ENCODE measurements around the gene MYO15B. TPM values are rescaled to one million over a fixed set of nuclear protein-coding genes. Genes with fewer than 3 reads are reported as not detected.

The MYO15B gene
- total and polyA plus RNA-seq, 2 of the 13 experiments (the other 11 are each of a cell fraction or from before 2014, with no cell fraction given): 2.8 to 8.1 TPM

DNA sequence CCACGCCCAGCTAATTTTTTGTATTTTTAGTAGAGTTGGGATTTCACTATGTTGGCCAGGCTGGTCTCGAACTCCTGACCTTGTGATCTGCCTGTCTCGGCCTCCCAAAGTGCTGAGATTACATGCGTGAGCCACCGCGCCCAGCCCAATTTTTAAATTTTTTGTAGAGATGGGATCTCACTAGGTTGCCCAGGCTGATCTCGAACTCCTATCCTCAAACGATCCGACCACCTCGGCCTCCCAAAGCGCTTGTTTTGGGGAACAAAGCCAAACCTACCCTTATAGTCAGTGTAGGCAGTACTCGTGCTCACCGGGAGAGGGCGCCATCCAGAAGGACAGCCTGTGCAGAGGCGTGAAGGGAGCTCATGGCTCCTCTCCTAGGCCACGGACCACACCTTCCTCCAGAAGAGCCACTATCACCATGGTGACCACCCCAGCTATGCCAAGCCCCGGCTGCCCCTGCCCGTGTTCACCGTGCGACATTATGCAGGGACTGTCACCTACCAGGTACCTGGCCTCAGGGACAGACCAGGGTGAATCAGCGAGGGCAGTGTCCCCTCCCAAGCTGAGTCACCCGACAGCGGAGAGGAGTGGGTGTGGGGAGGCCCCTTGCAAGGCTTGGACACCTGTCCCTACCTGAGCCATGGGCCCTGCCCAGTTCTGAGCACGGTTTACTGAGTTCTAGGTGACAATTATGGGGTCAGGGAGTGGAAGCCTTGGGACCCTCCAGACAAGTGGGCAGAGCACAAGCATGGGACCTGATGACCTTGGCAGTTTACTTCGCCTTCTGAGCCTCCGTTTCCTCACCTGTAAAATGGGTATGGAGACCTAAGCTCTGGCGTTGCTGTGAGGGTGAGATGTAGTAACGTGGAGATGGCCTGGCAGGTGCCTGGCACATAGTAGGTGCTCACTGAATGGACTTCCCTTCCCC, 13.7 kb downstream of the MYO15B start (continued):
- TF ChIP-seq KDM2A (CRISPR knock-in tag; IDR thresholded peaks at IDR 0.05; ENCODE audit: borderline replicate concordance, low read depth) (peak; percentile 62), BRCA1 (CRISPR knock-in tag; IDR thresholded peaks at IDR 0.05) (no peak), MAF1 (CRISPR knock-in tag; IDR thresholded peaks at IDR 0.05; ENCODE audit: borderline replicate concordance) (no peak), SALL2 (CRISPR knock-in tag; IDR thresholded peaks at IDR 0.05) (peak; percentile 70; the same call in 1 of the 2 replicates), ZFP36L2 (CRISPR knock-in tag; IDR thresholded peaks at IDR 0.05) (no peak), MYNN (CRISPR knock-in tag; IDR thresholded peaks at IDR 0.05; ENCODE audit: low read depth) (no peak), NFIB (CRISPR knock-in tag; IDR thresholded peaks at IDR 0.05; ENCODE audit: borderline replicate concordance) (no peak), PAWR (CRISPR knock-in tag; IDR thresholded peaks at IDR 0.05; ENCODE audit: borderline replicate concordance) (no peak), HNF4G (IDR thresholded peaks at IDR 0.05; ENCODE audit: borderline replicate concordance, low read depth, low read length) (no peak), HNF4G (CRISPR knock-in tag; IDR thresholded peaks at IDR 0.05; ENCODE audit: borderline replicate concordance, low read depth) (peak; percentile 43; the same call in 1 of the 2 replicates), EZH2 (conservative IDR thresholded peaks at IDR 0.05; ENCODE audit: low read depth, low read length) (no peak), ZBTB3 (CRISPR knock-in tag; IDR thresholded peaks at IDR 0.05; ENCODE audit: borderline replicate concordance, low read depth) (no peak), HMG20A (CRISPR knock-in tag; IDR thresholded peaks at IDR 0.05; ENCODE audit: borderline replicate concordance) (no peak), NFE2L1 (CRISPR knock-in tag; IDR thresholded peaks at IDR 0.05; ENCODE audit: borderline replicate concordance) (no peak), RCOR2 (CRISPR knock-in tag; IDR thresholded peaks at IDR 0.05) (no peak), ZBTB7B (CRISPR knock-in tag; IDR thresholded peaks at IDR 0.05) (no peak; the same call in 1 of the 2 replicates), HNRNPLL (IDR thresholded peaks at IDR 0.05; ENCODE audit: low read depth, low read length, poor library complexity, severe bottlenecking) (no peak), REL (CRISPR knock-in tag; conservative IDR thresholded peaks at IDR 0.05) (no peak), SP4 (CRISPR knock-in tag; IDR thresholded peaks at IDR 0.05) (no peak), ZNF274 (CRISPR knock-in tag; IDR thresholded peaks at IDR 0.05) (peak; percentile 59; the same call in 1 of the 2 replicates), IRF2 (CRISPR knock-in tag; IDR thresholded peaks at IDR 0.05) (peak; percentile 52; the same call in 1 of the 2 replicates), PAX8 (CRISPR knock-in tag; IDR thresholded peaks at IDR 0.05; ENCODE audit: borderline replicate concordance) (no peak), PHF8 (CRISPR knock-in tag; IDR thresholded peaks at IDR 0.05) (no peak)
- TF ChIP-seq, protein P1, sequence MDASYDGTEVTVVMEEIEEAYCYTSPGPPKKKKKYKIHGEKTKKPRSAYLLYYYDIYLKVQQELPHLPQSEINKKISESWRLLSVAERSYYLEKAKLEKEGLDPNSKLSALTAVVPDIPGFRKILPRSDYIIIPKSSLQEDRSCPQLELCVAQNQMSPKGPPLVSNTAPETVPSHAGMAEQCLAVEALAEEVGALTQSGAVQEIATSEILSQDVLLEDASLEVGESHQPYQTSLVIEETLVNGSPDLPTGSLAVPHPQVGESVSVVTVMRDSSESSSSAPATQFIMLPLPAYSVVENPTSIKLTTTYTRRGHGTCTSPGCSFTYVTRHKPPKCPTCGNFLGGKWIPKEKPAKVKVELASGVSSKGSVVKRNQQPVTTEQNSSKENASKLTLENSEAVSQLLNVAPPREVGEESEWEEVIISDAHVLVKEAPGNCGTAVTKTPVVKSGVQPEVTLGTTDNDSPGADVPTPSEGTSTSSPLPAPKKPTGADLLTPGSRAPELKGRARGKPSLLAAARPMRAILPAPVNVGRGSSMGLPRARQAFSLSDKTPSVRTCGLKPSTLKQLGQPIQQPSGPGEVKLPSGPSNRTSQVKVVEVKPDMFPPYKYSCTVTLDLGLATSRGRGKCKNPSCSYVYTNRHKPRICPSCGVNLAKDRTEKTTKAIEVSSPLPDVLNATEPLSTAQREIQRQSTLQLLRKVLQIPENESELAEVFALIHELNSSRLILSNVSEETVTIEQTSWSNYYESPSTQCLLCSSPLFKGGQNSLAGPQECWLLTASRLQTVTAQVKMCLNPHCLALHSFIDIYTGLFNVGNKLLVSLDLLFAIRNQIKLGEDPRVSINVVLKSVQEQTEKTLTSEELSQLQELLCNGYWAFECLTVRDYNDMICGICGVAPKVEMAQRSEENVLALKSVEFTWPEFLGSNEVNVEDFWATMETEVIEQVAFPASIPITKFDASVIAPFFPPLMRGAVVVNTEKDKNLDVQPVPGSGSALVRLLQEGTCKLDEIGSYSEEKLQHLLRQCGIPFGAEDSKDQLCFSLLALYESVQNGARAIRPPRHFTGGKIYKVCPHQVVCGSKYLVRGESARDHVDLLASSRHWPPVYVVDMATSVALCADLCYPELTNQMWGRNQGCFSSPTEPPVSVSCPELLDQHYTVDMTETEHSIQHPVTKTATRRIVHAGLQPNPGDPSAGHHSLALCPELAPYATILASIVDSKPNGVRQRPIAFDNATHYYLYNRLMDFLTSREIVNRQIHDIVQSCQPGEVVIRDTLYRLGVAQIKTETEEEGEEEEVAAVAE (CRISPR knock-in tag; IDR thresholded peaks at IDR 0.05; ENCODE audit: borderline replicate concordance): no peak
- TF ChIP-seq, protein P2, sequence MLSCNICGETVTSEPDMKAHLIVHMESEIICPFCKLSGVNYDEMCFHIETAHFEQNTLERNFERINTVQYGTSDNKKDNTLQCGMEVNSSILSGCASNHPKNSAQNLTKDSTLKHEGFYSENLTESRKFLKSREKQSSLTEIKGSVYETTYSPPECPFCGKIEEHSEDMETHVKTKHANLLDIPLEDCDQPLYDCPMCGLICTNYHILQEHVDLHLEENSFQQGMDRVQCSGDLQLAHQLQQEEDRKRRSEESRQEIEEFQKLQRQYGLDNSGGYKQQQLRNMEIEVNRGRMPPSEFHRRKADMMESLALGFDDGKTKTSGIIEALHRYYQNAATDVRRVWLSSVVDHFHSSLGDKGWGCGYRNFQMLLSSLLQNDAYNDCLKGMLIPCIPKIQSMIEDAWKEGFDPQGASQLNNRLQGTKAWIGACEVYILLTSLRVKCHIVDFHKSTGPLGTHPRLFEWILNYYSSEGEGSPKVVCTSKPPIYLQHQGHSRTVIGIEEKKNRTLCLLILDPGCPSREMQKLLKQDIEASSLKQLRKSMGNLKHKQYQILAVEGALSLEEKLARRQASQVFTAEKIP (CRISPR knock-in tag; IDR thresholded peaks at IDR 0.05; ENCODE audit: borderline replicate concordance): no peak

All from HepG2 (cell line).